Prostate gland (tissue), 2 donors: Measurements from ENCODE around the gene KRTAP10-2. TPM values are rescaled to one million over a fixed set of nuclear protein-coding genes. Genes with fewer than 3 reads are reported as not detected.

Source experiments
- DNase-seq: peaks from one replicate; pipeline ENCODE4 v3.0.0-alpha.2; 2019; ENCODE audit warnings: low spot score
- H3K27ac ChIP-seq, 2 donors: fragments of 200-600 bp; sonication (generic); 2 replicates each; pipeline ENCODE4 v1.5.1; 2017 to 2019
- H3K27me3 ChIP-seq: fragments of 200-600 bp; sonication (generic); replicated peaks from 2 replicates; pipeline ENCODE4 v1.5.1; 2019; ENCODE audit not compliant: insufficient read depth
- H3K36me3 ChIP-seq, 2 donors: fragments of 200-600 bp; sonication (generic); 1 replicate in 1 of 2; 2 replicates in 1 of 2; pipeline versions ENCODE4 v1.5.1 to v1.8.1; 2017 to 2019
- H3K4me1 ChIP-seq: fragments of 200-600 bp; sonication (generic); replicated peaks from 2 replicates; pipeline ENCODE4 v1.5.1; 2019
- H3K4me3 ChIP-seq, 2 donors: fragments of 200-600 bp; sonication (generic); 2 replicates each; pipeline ENCODE4 v1.5.1; 2017 to 2019
- H3K9me3 ChIP-seq: fragments of 200-600 bp; sonication (generic); 2 replicates; pipeline ENCODE4 v1.5.1; 2017
- POLR2A ChIP-seq: fragments of 450-650 bp; IDR thresholded peaks from one replicate; pipeline ENCODE4 v1.6.1; 2016; ENCODE audit warnings: antibody characterized with exemption, mild to moderate bottlenecking
- POLR2AphosphoS5 ChIP-seq: sonication (generic); formaldehyde crosslinking; IDR thresholded peaks from one replicate; pipeline ENCODE4 v1.6.1; 2017; ENCODE audit warnings: antibody characterized with exemption
- WGBS: methylation state at CpG from one replicate; pipeline ENCODE4 v1.1.5; 2018; 5-methylcytosine and 5-hydroxymethylcytosine counted together
- intact Hi-C: fragments of 100-400 bp; cut with DNase I; formaldehyde crosslinking; loops from one replicate; pipeline ENCODE4 v1.14.2; 2022
- total RNA-seq, 2 donors: library from RNA; depleted of rRNA; stranded (reverse); fragments of >200 nt; gene quantifications; one replicate each; pipeline ENCODE4 v1.1.0, GENCODE V29; 2016
- TF ChIP-seq, protein P1 (sequence below), 4 experiments: fragments of 200-600 bp in 2 of 4; fragments of 450-650 bp in 2 of 4; sonication (generic) in 2 of 4; IDR thresholded peaks; 1 replicate in 3 of 4; 2 replicates in 1 of 4; pipeline ENCODE4 v1.5.1; 2016 to 2019; ENCODE audit warnings: antibody characterized with exemption in 4 of 4, mild to moderate bottlenecking in 2 of 4, moderate library complexity in 2 of 4

KRTAP10-2 gene
- total RNA-seq, 2 donors from 2014 or later, result not detected

DNA sequence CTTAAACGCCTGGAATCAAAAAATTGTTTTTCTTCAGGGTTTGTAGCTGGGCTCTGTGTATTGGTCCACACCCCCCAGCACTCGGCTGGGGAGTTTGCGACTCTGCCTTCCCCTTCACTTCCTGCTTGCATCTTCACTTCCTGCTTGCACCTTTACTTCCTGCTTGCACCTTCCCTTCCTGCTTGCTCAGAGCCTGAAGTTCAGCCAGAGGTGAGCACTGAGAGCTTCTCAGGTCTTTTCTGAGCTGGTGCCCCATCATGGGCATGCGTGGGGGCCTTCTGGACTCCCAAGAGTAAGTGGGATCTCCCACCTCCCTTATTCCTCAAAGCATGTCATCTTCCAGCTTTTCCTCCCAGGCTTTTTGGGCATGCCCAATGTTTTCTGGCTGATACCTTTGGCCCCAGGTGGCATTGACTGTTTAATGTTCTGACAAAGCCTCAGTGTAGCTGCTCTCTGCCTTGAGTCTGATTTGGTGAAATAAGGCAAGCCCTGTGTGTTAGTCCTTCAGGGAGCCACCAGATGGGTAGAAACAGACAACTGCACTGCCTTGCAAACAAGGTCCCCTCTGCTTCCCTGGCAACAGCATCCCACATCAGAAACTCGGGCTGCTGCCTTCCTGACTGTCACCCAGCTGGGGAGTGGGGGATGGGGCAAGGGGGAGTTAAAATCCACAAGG is 3.5 kb downstream of the KRTAP10-2 start:
- intact Hi-C loops, result no loop called here
- no peaks in the 10 kb centered on the region for H3K27me3 ChIP-seq
- no peaks in the 10 kb centered on the region for H3K9me3 ChIP-seq
- no peak overlapping the region for H3K27ac ChIP-seq
- H3K4me3 ChIP-seq, result no peak overlapping the region
- WGBS, result 66% methylated on average over 5 of the region's 5 CpGs
- no peaks in the 10 kb centered on the region for H3K4me1 ChIP-seq
- no peak for DNase-seq
- TF ChIP-seq POLR2A (no peak), POLR2AphosphoS5 (no peak)
- TF ChIP-seq, protein P1, sequence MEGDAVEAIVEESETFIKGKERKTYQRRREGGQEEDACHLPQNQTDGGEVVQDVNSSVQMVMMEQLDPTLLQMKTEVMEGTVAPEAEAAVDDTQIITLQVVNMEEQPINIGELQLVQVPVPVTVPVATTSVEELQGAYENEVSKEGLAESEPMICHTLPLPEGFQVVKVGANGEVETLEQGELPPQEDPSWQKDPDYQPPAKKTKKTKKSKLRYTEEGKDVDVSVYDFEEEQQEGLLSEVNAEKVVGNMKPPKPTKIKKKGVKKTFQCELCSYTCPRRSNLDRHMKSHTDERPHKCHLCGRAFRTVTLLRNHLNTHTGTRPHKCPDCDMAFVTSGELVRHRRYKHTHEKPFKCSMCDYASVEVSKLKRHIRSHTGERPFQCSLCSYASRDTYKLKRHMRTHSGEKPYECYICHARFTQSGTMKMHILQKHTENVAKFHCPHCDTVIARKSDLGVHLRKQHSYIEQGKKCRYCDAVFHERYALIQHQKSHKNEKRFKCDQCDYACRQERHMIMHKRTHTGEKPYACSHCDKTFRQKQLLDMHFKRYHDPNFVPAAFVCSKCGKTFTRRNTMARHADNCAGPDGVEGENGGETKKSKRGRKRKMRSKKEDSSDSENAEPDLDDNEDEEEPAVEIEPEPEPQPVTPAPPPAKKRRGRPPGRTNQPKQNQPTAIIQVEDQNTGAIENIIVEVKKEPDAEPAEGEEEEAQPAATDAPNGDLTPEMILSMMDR (IDR thresholded peaks at IDR 0.05), result no peak
- no peaks in the 10 kb centered on the region for H3K36me3 ChIP-seq

DNA sequence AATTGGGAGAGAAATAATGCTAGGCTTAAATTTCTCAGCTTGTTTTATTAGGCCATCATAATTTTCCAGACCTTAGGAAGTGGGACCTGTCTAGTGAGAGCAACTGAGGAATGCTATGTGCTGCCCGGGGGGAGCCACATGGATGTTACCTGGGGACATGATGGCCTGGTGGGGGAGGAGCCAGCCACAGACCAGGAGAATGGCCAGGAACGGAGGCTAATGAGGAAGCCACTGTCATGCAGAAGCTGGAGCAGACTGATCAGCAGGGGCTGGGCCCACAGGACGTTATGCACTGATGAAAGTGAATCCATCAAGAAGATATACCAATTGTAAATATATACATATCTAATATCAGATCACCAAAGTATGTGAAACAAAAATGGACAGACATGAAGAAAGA is 6.7 kb downstream of the KRTAP10-2 start:
- intact Hi-C loops, result no loop called here
- 83% methylated on average over 3 of the region's 3 CpGs for WGBS
- no peak for DNase-seq
- Histone ChIP-seq H3K4me3 (no peak overlapping the region), H3K9me3 (no peaks in the 10 kb centered on the region), H3K36me3 (no peaks in the 10 kb centered on the region), H3K4me1 (no peaks in the 10 kb centered on the region), H3K27ac (no peak overlapping the region), H3K27me3 (no peaks in the 10 kb centered on the region)
- TF ChIP-seq POLR2A, result no peak
- TF ChIP-seq POLR2AphosphoS5, result no peak
- TF ChIP-seq, protein P1 (IDR thresholded peaks at IDR 0.05), result no peak

DNA sequence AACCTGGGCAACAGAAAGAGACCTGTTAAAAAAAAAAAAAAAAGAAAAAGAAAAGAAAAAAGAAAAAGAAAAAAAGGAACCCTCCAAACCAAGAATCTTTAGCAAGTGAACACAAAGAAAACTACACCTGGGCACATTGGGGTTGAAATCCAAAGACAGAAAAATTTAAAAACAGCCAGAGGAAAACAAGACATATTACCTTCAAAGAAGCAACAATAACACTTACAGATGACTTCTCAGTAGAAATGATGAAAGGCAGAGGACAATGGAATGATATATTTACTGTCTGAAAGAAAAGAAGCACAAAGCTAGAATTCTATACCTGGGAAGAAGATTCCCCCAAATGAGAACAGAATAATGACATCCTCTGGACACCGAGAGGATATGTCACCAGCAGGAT is 8.6 kb downstream of the KRTAP10-2 start:
- DNase-seq, result no peak
- H3K9me3 ChIP-seq, result no peaks in the 10 kb centered on the region
- intact Hi-C loops, result no loop called here
- H3K4me1 ChIP-seq, result no peaks in the 10 kb centered on the region
- TF ChIP-seq POLR2A, result no peak
- TF ChIP-seq, protein P1 (IDR thresholded peaks at IDR 0.05), result no peak
- no peak for TF ChIP-seq POLR2AphosphoS5
- no peak overlapping the region for H3K27ac ChIP-seq
- peaks cover 3% of the 10 kb centered on the region for H3K27me3 ChIP-seq
- H3K36me3 ChIP-seq, result no peaks in the 10 kb centered on the region
- WGBS, result 88% methylated on average over 1 of the region's 1 CpG
- no peak overlapping the region for H3K4me3 ChIP-seq

- no peaks in the 10 kb centered on the region for H3K36me3 ChIP-seq
- no peaks in the 10 kb centered on the region for H3K9me3 ChIP-seq
- no peaks in the 10 kb centered on the region for H3K4me1 ChIP-seq
- TF ChIP-seq POLR2AphosphoS5, result no peak
- TF ChIP-seq POLR2A, result no peak
- TF ChIP-seq, protein P1 (IDR thresholded peaks at IDR 0.05), result no peak
- H3K27me3 ChIP-seq, result peaks cover 3% of the 10 kb centered on the region
- intact Hi-C loops, result no loop called here
- no peak overlapping the region for H3K27ac ChIP-seq
- no peak overlapping the region for H3K4me3 ChIP-seq
- whole genome bisulfite sequencing, result 84% methylated on average over 11 of the region's 11 CpGs
- no peak for DNase-seq
Observed at GRCh38 chr21:44540741-44541288, 10.5 kb downstream of the KRTAP10-2 start.

- Histone ChIP-seq H3K27ac (no peak within 1 kb of the TSS), H3K27me3 (peaks cover 3% of the 10 kb centered on the region), H3K4me3 (no peak within 1 kb of the TSS), H3K36me3 (no peaks in the 10 kb centered on the region), H3K9me3 (no peaks in the 10 kb centered on the region), H3K4me1 (no peaks in the 10 kb centered on the region)
- WGBS, result 53% methylated on average over 21 of the region's 21 CpGs
- DNase-seq, result no peak
- intact Hi-C loops, result no loop called here
- TF ChIP-seq POLR2A (no peak), POLR2AphosphoS5 (no peak)
- TF ChIP-seq, protein P1 (IDR thresholded peaks at IDR 0.05), result no peak
Observed at GRCh38 chr21:44539991-44540666, 11.2 kb downstream of the KRTAP10-2 start, which contains the start of gene KRTAP10-1. TSS of gene KRTAP10-1 (minus strand) at chr21:44540195. CDS start at chr21:44540150, 45 bp downstream.
